CD4-positive, alpha-beta T cell (primary cell): Measurements from ENCODE around the gene NANOS2. TPM values are rescaled to one million over a fixed set of nuclear protein-coding genes. Genes with fewer than 3 reads are reported as not detected.

Experiments
- ATAC-seq: fragments of 200-7000 bp; cut with Tn5 transposase; one replicate; pipeline ENCODE4 v1.10.0; 2022; ENCODE audit warnings: mild to moderate bottlenecking; ENCODE audit not compliant: poor library complexity
- CTCF ChIA-PET: fragments of 350-600 bp; sonication (Branson Sonifier 250); formaldehyde crosslinking; loops from one replicate; lab custom pipeline; 2021; ENCODE audit warnings: antibody characterized with exemption, inconsistent platforms; lab: Charles Lee
- POLR2A ChIA-PET: fragments of 350-600 bp; sonication (Branson Sonifier 250); formaldehyde crosslinking; loops from one replicate; lab custom pipeline; 2021; ENCODE audit warnings: antibody characterized with exemption, inconsistent platforms; lab: Charles Lee
- DNase-seq, 14 experiments: peaks; one replicate each; pipeline ENCODE4 v3.0.0-alpha.2; 2013 to 2020; ENCODE audit warnings: mixed read lengths in 2 of 14
- H3K27ac ChIP-seq, 2 donors: one replicate each; pipeline versions ENCODE4 v1.5.1 to v1.7.0; 2013; ENCODE audit warnings: low read length in 2 of 2, low read depth in 1 of 2, mild to moderate bottlenecking in 1 of 2
- H3K27me3 ChIP-seq, 2 experiments: 1 replicate in 1 of 2; 2 replicates in 1 of 2; pipeline versions ENCODE4 v1.6.1 to v1.7.0; 2013; ENCODE audit warnings: low read length in 2 of 2, control low read depth in 1 of 2, mild to moderate bottlenecking in 1 of 2, moderate library complexity in 1 of 2; ENCODE audit not compliant: insufficient read depth in 2 of 2, control insufficient read depth in 1 of 2
- H3K36me3 ChIP-seq: one replicate; pipeline ENCODE4 v1.6.1; 2013; ENCODE audit warnings: low read length, control low read depth; ENCODE audit not compliant: insufficient read depth
- H3K4me1 ChIP-seq: one replicate; pipeline ENCODE4 v1.6.1; 2013; ENCODE audit warnings: low read length, control low read depth; ENCODE audit not compliant: insufficient read depth
- H3K4me3 ChIP-seq: one replicate; pipeline ENCODE4 v1.5.1; 2013; ENCODE audit warnings: mild to moderate bottlenecking, low read length, moderate library complexity
- H3K9me3 ChIP-seq, 2 experiments: 1 replicate in 1 of 2; 2 replicates in 1 of 2; pipeline versions ENCODE4 v1.6.1 to v1.7.0; 2013; ENCODE audit warnings: low read length in 2 of 2, mild to moderate bottlenecking in 2 of 2, control low read depth in 1 of 2, moderate library complexity in 1 of 2; ENCODE audit not compliant: control insufficient read depth in 1 of 2, insufficient read depth in 1 of 2
- H3K27ac Mint-ChIP-seq: one replicate; pipeline ENCODE4 v1.8.0; 2020; ENCODE audit warnings: mixed read lengths
- H3K27me3 Mint-ChIP-seq: one replicate; pipeline ENCODE4 v1.8.0; 2021; ENCODE audit warnings: mixed read lengths
- H3K36me3 Mint-ChIP-seq: one replicate; pipeline ENCODE4 v1.8.0; 2021; ENCODE audit warnings: low read depth, mixed read lengths
- H3K4me1 Mint-ChIP-seq: one replicate; pipeline ENCODE4 v1.8.0; 2021; ENCODE audit warnings: low read depth, mixed read lengths
- H3K4me3 Mint-ChIP-seq: one replicate; pipeline ENCODE4 v1.8.0; 2020; ENCODE audit warnings: mild to moderate bottlenecking, mixed read lengths
- H3K9me3 Mint-ChIP-seq: one replicate; pipeline ENCODE4 v1.8.0; 2020; ENCODE audit warnings: mixed read lengths
- intact Hi-C, 2 experiments: fragments of 100-400 bp; cut with DNase I in 1 of 2; cut with micrococcal nuclease in 1 of 2; formaldehyde crosslinking; loops; one replicate each; pipeline versions ENCODE4 v1.15.1 to v1.9.0; 2023 to 2025; cut with DNase I, micrococcal nuclease
- polyA plus RNA-seq, 2 donors: library from polyadenylated mRNA; unstranded; fragments of 120-200 nt; gene quantifications; one replicate each; pipeline ENCODE4 v1.2.1, GENCODE V29; 2013
- total RNA-seq, 174 experiments: library from RNA in 2 of 174; stranded (reverse) in 2 of 174; gene quantifications; one replicate each; pipeline ENCODE4 v1.2.3 and lab custom pipeline; 2021 to 2026
- TF ChIP-seq, protein P1 (sequence below): fragments of 200-600 bp; IDR thresholded peaks from one replicate; pipeline ENCODE4 v1.8.0; 2022; ENCODE audit warnings: antibody characterized with exemption, mild to moderate bottlenecking

NANOS2 gene
- total RNA-seq = not detected
- not detected for polyA plus RNA-seq (2013, experiment 1 of 2)
- not detected for polyA plus RNA-seq (2013, experiment 2 of 2)
- 0 to 0.07 (median 0) reads per million in 172 experiments for total RNA-seq (lab: John Stamatoyannopoulos, UW)

DNA sequence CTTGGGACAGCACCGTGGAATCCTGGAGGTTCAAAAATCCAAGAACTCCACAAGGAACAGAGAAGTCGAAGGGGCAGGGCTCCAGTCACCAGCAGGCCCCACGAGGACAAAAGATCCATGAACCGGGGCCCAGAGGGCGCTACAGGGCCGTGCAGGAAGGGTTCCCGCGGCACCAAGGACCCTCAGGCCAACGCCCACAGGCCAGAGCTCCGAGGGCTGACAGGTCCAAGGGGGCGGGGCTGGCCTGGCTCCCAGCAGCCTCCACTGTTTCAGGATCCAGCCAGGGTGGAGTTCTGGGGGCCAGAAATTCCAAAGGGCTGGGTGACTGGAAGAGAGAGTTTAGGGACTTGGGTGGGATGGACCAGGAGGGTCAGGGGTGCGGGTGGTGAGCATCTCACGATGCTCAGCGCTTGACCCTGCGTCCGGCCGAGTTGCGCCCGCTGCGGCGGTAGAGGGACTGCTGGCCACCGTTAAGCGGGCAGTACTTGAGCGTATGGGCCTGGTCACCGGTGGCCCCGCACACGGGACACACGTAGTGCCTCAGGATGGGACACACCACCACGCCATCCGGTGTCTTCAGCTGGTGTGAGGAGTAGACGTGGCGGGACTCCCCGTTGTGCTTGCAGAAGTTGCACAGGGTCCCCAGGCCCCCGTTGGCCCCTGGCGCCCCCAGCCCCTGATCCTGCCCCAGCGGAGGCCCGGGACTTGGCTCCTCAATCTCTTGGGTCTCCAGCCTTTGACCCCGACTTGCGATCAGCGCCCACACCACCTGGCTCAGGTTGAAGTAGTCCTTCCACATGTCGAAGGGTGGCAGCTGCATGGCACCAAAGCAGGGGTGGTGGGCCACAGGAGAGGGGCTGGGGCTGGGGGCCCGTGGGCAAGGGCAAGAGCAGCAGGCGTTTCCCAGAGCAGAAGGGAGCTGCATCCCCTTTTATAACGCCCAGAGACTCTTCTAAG lies at the start of gene NANOS2:
NANOS2 (minus strand) TSS at position 905 of the 957 bp plus-strand sequence; CDS start at position 820, 85 bp downstream.
- no peaks in the 10 kb centered on the region for H3K36me3 ChIP-seq
- peaks cover 0 to 6% of the 10 kb centered on the region in 2 experiments for H3K9me3 ChIP-seq
- H3K27ac Mint-ChIP-seq = no peak within 1 kb of the TSS
- ChIA-PET POLR2A (no interaction called here), CTCF (no interaction called here)
- no peaks in the 10 kb centered on the region for H3K36me3 Mint-ChIP-seq
- no peaks in the 10 kb centered on the region for H3K4me1 Mint-ChIP-seq
- no peak within 1 kb of the TSS for H3K4me3 Mint-ChIP-seq
- no peak for ATAC-seq
- intact Hi-C loops = no loop called here
- no peaks in the 10 kb centered on the region for H3K9me3 Mint-ChIP-seq
- peaks cover 0 to 18% of the 10 kb centered on the region in 2 experiments for H3K27me3 ChIP-seq
- H3K27ac ChIP-seq = no peak within 1 kb of the TSS
- H3K27me3 Mint-ChIP-seq = peaks cover 49% of the 10 kb centered on the region
- no peak for DNase-seq
- H3K4me3 ChIP-seq = no peak within 1 kb of the TSS
- H3K4me1 ChIP-seq = no peaks in the 10 kb centered on the region
- TF ChIP-seq, protein P1, sequence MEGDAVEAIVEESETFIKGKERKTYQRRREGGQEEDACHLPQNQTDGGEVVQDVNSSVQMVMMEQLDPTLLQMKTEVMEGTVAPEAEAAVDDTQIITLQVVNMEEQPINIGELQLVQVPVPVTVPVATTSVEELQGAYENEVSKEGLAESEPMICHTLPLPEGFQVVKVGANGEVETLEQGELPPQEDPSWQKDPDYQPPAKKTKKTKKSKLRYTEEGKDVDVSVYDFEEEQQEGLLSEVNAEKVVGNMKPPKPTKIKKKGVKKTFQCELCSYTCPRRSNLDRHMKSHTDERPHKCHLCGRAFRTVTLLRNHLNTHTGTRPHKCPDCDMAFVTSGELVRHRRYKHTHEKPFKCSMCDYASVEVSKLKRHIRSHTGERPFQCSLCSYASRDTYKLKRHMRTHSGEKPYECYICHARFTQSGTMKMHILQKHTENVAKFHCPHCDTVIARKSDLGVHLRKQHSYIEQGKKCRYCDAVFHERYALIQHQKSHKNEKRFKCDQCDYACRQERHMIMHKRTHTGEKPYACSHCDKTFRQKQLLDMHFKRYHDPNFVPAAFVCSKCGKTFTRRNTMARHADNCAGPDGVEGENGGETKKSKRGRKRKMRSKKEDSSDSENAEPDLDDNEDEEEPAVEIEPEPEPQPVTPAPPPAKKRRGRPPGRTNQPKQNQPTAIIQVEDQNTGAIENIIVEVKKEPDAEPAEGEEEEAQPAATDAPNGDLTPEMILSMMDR = no peak

DNA sequence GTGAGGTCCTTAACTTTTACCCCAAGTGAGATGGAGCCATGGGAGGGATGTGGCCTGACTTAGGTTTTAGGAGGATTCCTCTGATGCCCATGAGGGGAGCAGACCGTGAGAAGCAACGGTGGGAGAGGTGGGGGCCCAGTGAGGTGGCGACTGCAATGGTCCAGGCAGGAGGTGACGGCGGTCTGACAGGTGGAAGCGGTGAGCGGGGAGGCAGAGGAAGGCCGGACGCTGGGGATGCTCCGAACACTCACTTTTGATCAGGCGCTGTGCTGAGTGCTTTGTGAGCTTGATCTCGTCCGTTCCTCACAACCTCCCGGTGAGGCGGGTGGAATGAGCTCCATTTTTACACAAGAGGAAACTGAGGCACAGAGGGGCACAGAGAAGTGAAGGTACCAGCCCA lies 47.4 kb upstream of the NANOS2 start:
- no peak overlapping the region for H3K4me3 Mint-ChIP-seq
- H3K27me3 Mint-ChIP-seq = peaks cover 79% of the 10 kb centered on the region
- Histone ChIP-seq H3K36me3 (no peaks in the 10 kb centered on the region), H3K9me3 (no peaks in the 10 kb centered on the region), H3K27ac (no peak overlapping the region), H3K4me3 (no peak overlapping the region), H3K27me3 (peaks cover 9 to 27% of the 10 kb centered on the region in 2 experiments), H3K4me1 (no peaks in the 10 kb centered on the region)
- ATAC-seq (no peak), DNase-seq (no peak)
- no peaks in the 10 kb centered on the region for H3K36me3 Mint-ChIP-seq
- TF ChIP-seq, protein P1 = no peak
- intact Hi-C loops = no loop called here
- no peaks in the 10 kb centered on the region for H3K9me3 Mint-ChIP-seq
- CTCF ChIA-PET = no interaction called here
- H3K27ac Mint-ChIP-seq = no peak overlapping the region
- no peaks in the 10 kb centered on the region for H3K4me1 Mint-ChIP-seq
- POLR2A ChIA-PET = no interaction called here

DNA sequence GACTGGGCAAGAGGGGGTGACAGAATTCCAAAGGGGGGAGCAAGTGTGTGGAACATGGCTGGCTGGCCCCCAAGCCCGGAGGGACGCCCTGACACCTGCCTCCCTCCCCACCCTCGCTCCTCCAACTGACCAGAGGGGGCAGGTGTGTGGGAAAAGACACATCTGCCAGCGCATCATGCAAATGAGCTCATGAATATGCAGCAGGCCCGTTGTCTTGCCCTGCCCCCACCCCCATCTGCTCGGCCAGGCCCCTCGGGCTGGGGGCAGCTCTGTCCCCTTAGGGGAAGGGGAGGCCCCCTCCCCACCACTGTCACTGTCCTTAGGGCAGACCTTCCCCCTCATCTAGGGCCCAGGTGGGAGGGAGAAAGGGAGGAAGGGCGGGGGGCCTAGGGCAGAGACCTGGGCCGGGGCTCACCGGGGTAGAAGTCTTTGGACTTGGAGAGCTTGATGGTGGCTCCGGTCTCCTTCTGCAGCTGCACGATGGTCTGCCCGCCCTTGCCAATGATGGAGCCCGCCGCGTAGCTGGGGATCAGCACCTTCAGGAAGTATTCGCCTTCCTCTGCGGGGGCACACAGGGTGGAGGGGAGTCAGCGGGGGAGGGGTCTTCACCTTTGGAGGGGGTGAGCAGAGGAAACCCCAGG lies 46.1 kb upstream of the NANOS2 start:
- Mint-ChIP-seq H3K27ac (no peak overlapping the region), H3K36me3 (no peaks in the 10 kb centered on the region), H3K9me3 (no peaks in the 10 kb centered on the region), H3K4me3 (no peak overlapping the region), H3K27me3 (peaks cover 74% of the 10 kb centered on the region), H3K4me1 (no peaks in the 10 kb centered on the region)
- ATAC-seq = no peak
- Histone ChIP-seq H3K4me3 (no peak overlapping the region), H3K4me1 (no peaks in the 10 kb centered on the region), H3K9me3 (peaks cover 0 to 3% of the 10 kb centered on the region in 2 experiments), H3K36me3 (no peaks in the 10 kb centered on the region), H3K27me3 (peaks cover 10 to 31% of the 10 kb centered on the region in 2 experiments), H3K27ac (no peak overlapping the region)
- DNase-seq = no peak
- intact Hi-C loops = no loop called here
- ChIA-PET POLR2A (no interaction called here), CTCF (no interaction called here)
- TF ChIP-seq, protein P1 = no peak
